Lung (tissue), 12 donors: ENCODE results near the gene FBN1. TPM values are rescaled to one million over a fixed set of nuclear protein-coding genes. Genes with fewer than 3 reads are reported as not detected.

ENCODE experiments used
- ATAC-seq: fragments of 200-7000 bp; cut with Tn5 transposase; one replicate; pipeline ENCODE4 v1.9.1; 2020; ENCODE audit warnings: moderate number of reproducible peaks; ENCODE audit not compliant: insufficient read depth, low FRiP score
- DNase-seq, 3 donors: peaks; one replicate each; pipeline ENCODE4 v3.0.0-alpha.2; 2013 to 2017
- H3K27ac ChIP-seq, 2 donors: one replicate each; pipeline ENCODE4 v1.5.1; 2013; ENCODE audit warnings: mild to moderate bottlenecking in 2 of 2, moderate library complexity in 2 of 2, control low read depth in 1 of 2, inconsistent platforms in 1 of 2, low read depth in 1 of 2, low read length in 1 of 2
- H3K27me3 ChIP-seq, 3 donors: one replicate each; pipeline ENCODE4 v1.5.1; 2013; ENCODE audit warnings: low read length in 2 of 3; ENCODE audit not compliant: control insufficient read depth in 3 of 3, insufficient read depth in 3 of 3
- H3K36me3 ChIP-seq, 4 donors: one replicate each; pipeline ENCODE4 v1.5.1; 2013; ENCODE audit warnings: low read length in 4 of 4, mild to moderate bottlenecking in 1 of 4, moderate library complexity in 1 of 4; ENCODE audit not compliant: control insufficient read depth in 4 of 4, insufficient read depth in 4 of 4
- H3K4me1 ChIP-seq, 5 donors: one replicate each; pipeline ENCODE4 v1.5.1; 2013; ENCODE audit warnings: low read length in 5 of 5, mild to moderate bottlenecking in 2 of 5, moderate library complexity in 1 of 5; ENCODE audit not compliant: control insufficient read depth in 5 of 5, insufficient read depth in 5 of 5
- H3K4me3 ChIP-seq: one replicate; pipeline ENCODE4 v1.5.1; 2013; ENCODE audit warnings: mild to moderate bottlenecking, control low read depth, moderate library complexity
- H3K9ac ChIP-seq, 2 donors: one replicate each; pipeline ENCODE4 v1.5.1; 2013; ENCODE audit warnings: low read length in 2 of 2, control low read depth in 1 of 2; ENCODE audit not compliant: insufficient read depth in 1 of 2
- H3K9me3 ChIP-seq, 4 donors: one replicate each; pipeline ENCODE4 v1.5.1; 2013; ENCODE audit warnings: low read length in 3 of 4, mild to moderate bottlenecking in 1 of 4, moderate library complexity in 1 of 4; ENCODE audit not compliant: control insufficient read depth in 4 of 4, insufficient read depth in 3 of 4
- WGBS, 2 donors: extraction: QIAGEN DNeasy Blood & Tissue Kit; methylation state at CpG; one replicate each; pipeline ENCODE4 v1.1.7; 2013; 5-methylcytosine and 5-hydroxymethylcytosine counted together
- polyA plus RNA-seq, 2 donors: library from polyadenylated mRNA; stranded (reverse); fragments of 200-250 nt; gene quantifications; one replicate each; pipeline ENCODE4 v1.2.1, GENCODE V29; 2013
- total RNA-seq, 2 donors: library from RNA; depleted of rRNA in 1 of 2; stranded (reverse); fragments of >200 nt in 1 of 2; gene quantifications; one replicate each; pipeline ENCODE4 v1.2.1, GENCODE V29; 2014 to 2021
- TF ChIP-seq, protein P1 (sequence below): IDR thresholded peaks from 2 replicates; pipeline ENCODE4 v1.5.1; 2012; ENCODE audit warnings: mild to moderate bottlenecking; ENCODE audit errors: control extremely low read depth, extremely low read depth
- donor health status: control.
- donor health status: control.
- donor health status: Bipolar disorder and iron deficiency.
- donor health status: healthy.
- donor health status: DM: yes; HTN: yes; CAD: no.

Gene FBN1
- total and polyA plus RNA-seq, 4 donors = 6.0 to 170 (median 60.8) TPM

DNA sequence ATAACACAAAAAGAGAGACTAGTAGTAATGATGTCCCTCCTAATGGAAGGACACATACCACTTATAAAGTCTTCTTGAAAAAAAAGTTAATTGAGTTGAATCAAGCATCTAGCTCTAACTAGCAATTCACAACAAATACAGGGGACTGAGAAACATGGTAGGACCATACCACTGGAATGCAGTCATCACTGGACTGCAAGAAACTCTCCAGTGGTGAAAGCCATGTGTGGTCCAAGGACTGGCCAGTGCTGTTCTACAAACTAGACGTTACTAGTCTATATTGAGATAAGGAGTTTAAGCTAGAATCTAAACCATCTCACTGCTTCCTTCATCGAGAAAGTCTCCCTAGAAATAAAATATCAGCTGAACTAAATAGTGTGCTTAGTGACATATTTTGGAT is 16.7 kb downstream of the FBN1 start:
- no peak overlapping the region for H3K27ac ChIP-seq
- TF ChIP-seq, protein P1, sequence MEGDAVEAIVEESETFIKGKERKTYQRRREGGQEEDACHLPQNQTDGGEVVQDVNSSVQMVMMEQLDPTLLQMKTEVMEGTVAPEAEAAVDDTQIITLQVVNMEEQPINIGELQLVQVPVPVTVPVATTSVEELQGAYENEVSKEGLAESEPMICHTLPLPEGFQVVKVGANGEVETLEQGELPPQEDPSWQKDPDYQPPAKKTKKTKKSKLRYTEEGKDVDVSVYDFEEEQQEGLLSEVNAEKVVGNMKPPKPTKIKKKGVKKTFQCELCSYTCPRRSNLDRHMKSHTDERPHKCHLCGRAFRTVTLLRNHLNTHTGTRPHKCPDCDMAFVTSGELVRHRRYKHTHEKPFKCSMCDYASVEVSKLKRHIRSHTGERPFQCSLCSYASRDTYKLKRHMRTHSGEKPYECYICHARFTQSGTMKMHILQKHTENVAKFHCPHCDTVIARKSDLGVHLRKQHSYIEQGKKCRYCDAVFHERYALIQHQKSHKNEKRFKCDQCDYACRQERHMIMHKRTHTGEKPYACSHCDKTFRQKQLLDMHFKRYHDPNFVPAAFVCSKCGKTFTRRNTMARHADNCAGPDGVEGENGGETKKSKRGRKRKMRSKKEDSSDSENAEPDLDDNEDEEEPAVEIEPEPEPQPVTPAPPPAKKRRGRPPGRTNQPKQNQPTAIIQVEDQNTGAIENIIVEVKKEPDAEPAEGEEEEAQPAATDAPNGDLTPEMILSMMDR = no peak
- no peak overlapping the region for H3K9ac ChIP-seq
- ATAC-seq (no peak), DNase-seq (no peak)
- H3K4me1 ChIP-seq = peaks cover 0 to 21% (median 10%) of the 10 kb centered on the region in 5 donors
- H3K27me3 ChIP-seq = no peaks in the 10 kb centered on the region
- no peak overlapping the region for H3K4me3 ChIP-seq
- no peaks in the 10 kb centered on the region for H3K9me3 ChIP-seq
- H3K36me3 ChIP-seq = peaks cover 0 to 4% (median 1%) of the 10 kb centered on the region in 4 donors
- WGBS, 2 donors = 76 to 95% methylated on average over 2 of the region's 2 CpGs

DNA sequence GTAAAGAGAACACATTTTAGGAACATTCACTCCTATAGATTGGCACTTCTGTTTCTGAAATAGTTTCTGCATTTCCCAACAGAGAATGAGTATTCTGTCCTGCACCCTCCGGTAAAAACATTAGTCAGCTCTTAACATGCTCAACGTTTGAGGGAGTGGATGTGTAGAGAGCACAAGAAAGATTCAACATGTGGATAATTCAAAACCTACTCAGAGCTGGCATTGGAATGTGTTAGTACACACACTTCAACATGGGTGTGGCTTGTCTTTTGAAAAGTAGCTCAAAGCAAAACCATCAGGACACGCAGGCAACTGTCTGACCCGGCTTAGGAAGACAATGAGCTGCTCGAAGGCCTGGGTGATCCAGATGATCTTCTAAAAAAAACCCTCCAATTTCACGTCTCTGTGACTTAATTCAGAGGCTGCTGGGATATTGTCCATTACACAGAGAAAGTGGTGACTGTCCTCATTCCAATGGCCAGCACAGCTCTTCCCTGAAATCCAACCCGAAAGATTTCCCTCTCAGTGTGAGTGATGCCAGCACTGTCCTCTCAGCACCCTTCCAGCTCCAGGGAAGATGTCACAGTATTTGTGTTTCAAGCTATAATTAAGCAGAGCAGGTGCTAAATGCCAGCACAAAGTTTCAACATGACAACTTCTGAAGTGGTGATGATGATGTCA is 18.1 kb downstream of the FBN1 start:
- Histone ChIP-seq H3K27ac (no peak overlapping the region), H3K36me3 (peaks cover 0 to 4% (median 0%) of the 10 kb centered on the region in 4 donors), H3K4me3 (no peak overlapping the region), H3K9me3 (no peaks in the 10 kb centered on the region), H3K27me3 (no peaks in the 10 kb centered on the region), H3K9ac (no peak overlapping the region), H3K4me1 (peaks cover 0 to 15% (median 9%) of the 10 kb centered on the region in 5 donors)
- TF ChIP-seq, protein P1 = no peak
- 52 to 68% methylated on average over 7 of the region's 7 CpGs for WGBS, 2 donors
- DNase-seq (no peak), ATAC-seq (no peak)

DNA sequence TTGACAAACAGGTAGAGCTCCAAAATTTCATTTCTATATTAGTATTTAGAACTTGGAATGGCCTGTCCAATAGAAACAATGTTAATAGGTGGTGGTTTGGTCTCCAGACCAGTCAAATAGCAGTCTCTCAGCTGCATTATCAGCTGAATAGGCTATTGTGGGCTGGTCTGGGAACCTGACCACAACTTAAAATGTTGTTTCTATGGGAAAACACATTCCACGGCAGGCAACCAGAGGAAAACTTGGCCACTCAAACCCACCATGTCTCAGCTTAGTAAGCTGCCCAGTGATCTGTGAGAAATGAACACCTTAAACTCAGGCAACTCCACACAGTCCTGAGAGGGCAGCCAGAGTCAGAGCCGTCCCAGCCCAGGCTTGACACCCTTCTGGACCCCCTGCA is 20.4 kb downstream of the FBN1 start:
- peaks cover 0 to 9% (median 1%) of the 10 kb centered on the region in 5 donors for H3K4me1 ChIP-seq

More for the DNA sequence above, 20.4 kb downstream of the FBN1 start:
- no peaks in the 10 kb centered on the region for H3K27me3 ChIP-seq
- WGBS, 2 donors = 63 to 85% methylated on average over 2 of the region's 2 CpGs
- TF ChIP-seq, protein P1 = no peak
- peaks cover 0 to 4% (median 0%) of the 10 kb centered on the region in 4 donors for H3K36me3 ChIP-seq
- no peak overlapping the region for H3K9ac ChIP-seq
- no peak overlapping the region for H3K4me3 ChIP-seq
- H3K9me3 ChIP-seq = no peaks in the 10 kb centered on the region
- no peak for DNase-seq
- H3K27ac ChIP-seq = no peak overlapping the region
- no peak for ATAC-seq
